ENCODE data around the gene WNT10A.
"Not testable (repeated sequence)": the region's sequence is repeated elsewhere in the genome, so short reads cannot be mapped to it uniquely, and the experiment has no call there.

WNT10A gene

GRCh38 chr2:218895326-218895725 is 14.7 kb downstream of the WNT10A start:
- DNase-seq, result no peak

- no peak for DNase-seq
Observed at GRCh38 chr2:218895759-218896500, 15.3 kb downstream of the WNT10A start.

GRCh38 chr2:218896501-218897393 is 16.1 kb downstream of the WNT10A start:
- peak; percentile 94 for DNase-seq

GRCh38 chr2:218897394-218898108 is 16.9 kb downstream of the WNT10A start:
- DNase-seq, result no peak

GRCh38 chr2:218898109-218898878 is 17.6 kb downstream of the WNT10A start:
- DNase-seq, result peak; percentile 83

- DNase-seq, result no peak
Observed at GRCh38 chr2:218899147-218899546, 18.5 kb downstream of the WNT10A start.

- no peak for DNase-seq
Observed at GRCh38 chr2:218902427-218902826, 21.8 kb downstream of the WNT10A start.

- no peak for DNase-seq
Observed at GRCh38 chr2:218904176-218904575, 23.5 kb downstream of the WNT10A start.

- peak; percentile 92 for DNase-seq
Observed at GRCh38 chr2:218908721-218909619, 28.3 kb downstream of the WNT10A start.

- DNase-seq, result no peak
Observed at GRCh38 chr2:218910741-218911140, 30.1 kb downstream of the WNT10A start.

GRCh38 chr2:218920504-218920903 is 39.9 kb downstream of the WNT10A start:
- no peak for DNase-seq

- no peak for DNase-seq
Observed at GRCh38 chr2:218924757-218925156, 44.1 kb downstream of the WNT10A start.

GRCh38 chr2:218925434-218925833 is 44.8 kb downstream of the WNT10A start:
- no peak for DNase-seq

GRCh38 chr2:218927422-218927821 is 46.8 kb downstream of the WNT10A start:
- DNase-seq, result no peak

GRCh38 chr2:218927876-218928275 is 47.2 kb downstream of the WNT10A start:
- no peak for DNase-seq

GRCh38 chr2:218930488-218930887 is 49.8 kb downstream of the WNT10A start:
- not testable (repeated sequence) for DNase-seq

- not testable (repeated sequence) for DNase-seq
Observed at GRCh38 chr2:218931751-218932150, 51.1 kb downstream of the WNT10A start.

All from CD4-positive, alpha-beta T cell treated with Interleukin-17A for 1 hour (primary cell).